Keratinocyte (primary cell): ENCODE data around the gene ARHGAP28. TPM values are rescaled to one million over a fixed set of nuclear protein-coding genes. Genes with fewer than 3 reads are reported as not detected.

Source experiments
- DNase-seq: peaks from one replicate; pipeline ENCODE4 v3.0.0-alpha.2; 2011; ENCODE audit warnings: low read depth, missing footprints, low spot score
- FAIRE-seq: peaks from 2 replicates; lab custom pipeline; 2011; peaks lifted over from hg19 to GRCh38; lab: Jason Lieb, UNC
- H2AFZ ChIP-seq: 2 replicates; pipeline ENCODE4 v1.6.0; 2012; ENCODE audit warnings: low read length, control low read depth, inconsistent platforms; ENCODE audit not compliant: control insufficient read depth
- H3K27ac ChIP-seq: 2 replicates; pipeline ENCODE4 v1.5.1; 2011; ENCODE audit warnings: low read length; ENCODE audit not compliant: control insufficient read depth, insufficient read depth
- H3K27me3 ChIP-seq: 3 replicates; pipeline ENCODE4 v1.6.0; 2011; ENCODE audit warnings: low read length; ENCODE audit not compliant: control insufficient read depth, insufficient read depth; ENCODE audit errors: extremely low read depth
- H3K36me3 ChIP-seq, 2 experiments: 2 replicates in 1 of 2; 3 replicates in 1 of 2; pipeline ENCODE4 v1.5.1; 2011; ENCODE audit warnings: low read length in 2 of 2, mild to moderate bottlenecking in 1 of 2; ENCODE audit not compliant: control insufficient read depth in 2 of 2, insufficient read depth in 2 of 2; ENCODE audit errors: extremely low read depth in 1 of 2
- H3K4me1 ChIP-seq: 3 replicates; pipeline ENCODE4 v1.5.1; 2011; ENCODE audit warnings: low read length; ENCODE audit not compliant: control insufficient read depth, insufficient read depth; ENCODE audit errors: extremely low read depth
- H3K4me2 ChIP-seq: 3 replicates; pipeline ENCODE4 v1.6.0; 2011; ENCODE audit warnings: low read depth, low read length; ENCODE audit not compliant: control insufficient read depth, insufficient read depth; ENCODE audit errors: extremely low read depth
- H3K4me3 ChIP-seq, 3 experiments: fragments of 200-600 bp in 1 of 3; sonication (generic) in 1 of 3; 2 replicates in 2 of 3; 3 replicates in 1 of 3; pipeline ENCODE4 v1.5.1; 2011 to 2016; ENCODE audit warnings: low read length in 3 of 3, mild to moderate bottlenecking in 3 of 3, control low read depth in 2 of 3, inconsistent platforms in 1 of 3, low read depth in 1 of 3, mixed read lengths in 1 of 3, mixed run types in 1 of 3, moderate library complexity in 1 of 3; ENCODE audit not compliant: control insufficient read depth in 2 of 3, insufficient read depth in 2 of 3; ENCODE audit errors: extremely low read depth in 1 of 3
- H3K79me2 ChIP-seq: 2 replicates; pipeline ENCODE4 v1.6.0; 2012; ENCODE audit warnings: low read length; ENCODE audit not compliant: control insufficient read depth, insufficient read depth
- H3K9ac ChIP-seq: 3 replicates; pipeline ENCODE4 v1.6.0; 2011; ENCODE audit warnings: low read length; ENCODE audit not compliant: control insufficient read depth, insufficient read depth; ENCODE audit errors: extremely low read depth
- H3K9me1 ChIP-seq: 3 replicates; pipeline ENCODE4 v1.6.0; 2011; ENCODE audit warnings: low read length; ENCODE audit not compliant: control insufficient read depth, insufficient read depth; ENCODE audit errors: extremely low read depth
- H3K9me3 ChIP-seq: 2 replicates; pipeline ENCODE4 v1.5.1; 2012; ENCODE audit warnings: low read depth, low read length; ENCODE audit not compliant: control insufficient read depth
- H4K20me1 ChIP-seq: 3 replicates; pipeline ENCODE4 v1.6.0; 2011; ENCODE audit warnings: low read length; ENCODE audit not compliant: control insufficient read depth, insufficient read depth; ENCODE audit errors: extremely low read depth
- CTCF ChIP-seq, 3 experiments: IDR thresholded peaks in 1 of 3; conservative IDR thresholded peaks in 1 of 3; optimal IDR thresholded peaks in 1 of 3; 2 replicates in 2 of 3; 3 replicates in 1 of 3; pipeline versions ENCODE3 to v1.5.1; 2011; ENCODE audit warnings: low read length in 3 of 3, mild to moderate bottlenecking in 3 of 3, moderate library complexity in 2 of 3, control low read depth in 1 of 3, inconsistent platforms in 1 of 3; ENCODE audit not compliant: insufficient read depth in 2 of 3; ENCODE audit errors: extremely low read depth in 1 of 3
- EZH2 ChIP-seq: IDR thresholded peaks from one replicate; pipeline ENCODE4 v1.6.1; 2012; ENCODE audit warnings: inconsistent platforms, mild to moderate bottlenecking, low read length, moderate library complexity
- dilution Hi-C: fragments of 300-500 bp; cut with MboI; formaldehyde crosslinking; loops from one replicate; pipeline ENCODE4 v1.7.0; 2020; ENCODE audit warnings: low sequenced_read_pairs; ENCODE audit not compliant: extremely low pct_ligation_motif_present
- polyA plus RNA-seq, 5 experiments: library from polyadenylated mRNA; depleted of rRNA in 3 of 5; stranded (reverse) in 3 of 5; stranded (forward) in 1 of 5; unstranded in 1 of 5; fragments of >200 nt; gene quantifications; 1 replicate in 1 of 5; 2 replicates in 3 of 5; 3 replicates in 1 of 5; pipeline versions ENCODE4 v1.2.1 to v1.2.3, GENCODE V29; 2011 to 2012; ENCODE audit warnings: missing spikeins in 2 of 5, low read depth in 1 of 5, low replicate concordance in 1 of 5

Gene ARHGAP28
- polyA plus RNA-seq, 1 donor (not counting 4 experiments of a cell fraction or from before 2014, with no cell fraction given), result 0.43 TPM

GRCh38 chr18:6886797-6887330 lies 157.3 kb downstream of the ARHGAP28 start:
- Histone ChIP-seq H3K4me3 (no peak overlapping the region), H3K9me3 (no peaks in the 10 kb centered on the region), H3K4me1 (no peaks in the 10 kb centered on the region), H3K9me1 (no peaks in the 10 kb centered on the region), H3K27me3 (peaks cover 3% of the 10 kb centered on the region), H3K27ac (no peak overlapping the region), H3K4me2 (no peak overlapping the region), H3K36me3 (no peaks in the 10 kb centered on the region), H3K9ac (no peak overlapping the region), H2AFZ (no peak overlapping the region), H3K79me2 (no peaks in the 10 kb centered on the region), H4K20me1 (no peaks in the 10 kb centered on the region)
- TF ChIP-seq CTCF (optimal IDR thresholded peaks at IDR 0.05 in 1 of 3, IDR thresholded peaks at IDR 0.05 in 1 of 3, conservative IDR thresholded peaks at IDR 0.05 in 1 of 3; ENCODE audit: extremely low read depth in 1 of 3, insufficient read depth in 2 of 3, low read length in 3 of 3) (no peak), EZH2 (no peak)
- FAIRE-seq (no peak), DNase-seq (no peak)
- dilution Hi-C loops, result no loop called here

GRCh38 chr18:6891788-6892187 lies 162.3 kb downstream of the ARHGAP28 start:
- Histone ChIP-seq H3K27me3 (peaks cover 3% of the 10 kb centered on the region), H2AFZ (no peak overlapping the region), H3K9me1 (no peaks in the 10 kb centered on the region), H3K36me3 (no peaks in the 10 kb centered on the region), H3K4me2 (no peak overlapping the region), H3K4me1 (no peaks in the 10 kb centered on the region), H3K9ac (no peak overlapping the region), H3K9me3 (no peaks in the 10 kb centered on the region), H3K4me3 (no peak overlapping the region), H4K20me1 (no peaks in the 10 kb centered on the region), H3K27ac (no peak overlapping the region), H3K79me2 (no peaks in the 10 kb centered on the region)
- FAIRE-seq, result no peak
- DNase-seq, result no peak
- no peak for TF ChIP-seq CTCF (optimal IDR thresholded peaks at IDR 0.05 in 1 of 3, IDR thresholded peaks at IDR 0.05 in 1 of 3, conservative IDR thresholded peaks at IDR 0.05 in 1 of 3; ENCODE audit: extremely low read depth in 1 of 3, insufficient read depth in 2 of 3, low read length in 3 of 3)
- no peak for TF ChIP-seq EZH2
- dilution Hi-C loops, result no loop called here
